ENCODE data around the gene CCDC107. TPM values are rescaled to one million over a fixed set of nuclear protein-coding genes. Genes with fewer than 3 reads are reported as not detected.
A peak's percentile ranks its signal among the peaks of the same experiment; 100 is the strongest.

The CCDC107 gene
- total and polyA plus RNA-seq, 2 of the 13 experiments (the other 11 are each of a cell fraction or from before 2014, with no cell fraction given) = 7.1 to 15.2 TPM

DNA sequence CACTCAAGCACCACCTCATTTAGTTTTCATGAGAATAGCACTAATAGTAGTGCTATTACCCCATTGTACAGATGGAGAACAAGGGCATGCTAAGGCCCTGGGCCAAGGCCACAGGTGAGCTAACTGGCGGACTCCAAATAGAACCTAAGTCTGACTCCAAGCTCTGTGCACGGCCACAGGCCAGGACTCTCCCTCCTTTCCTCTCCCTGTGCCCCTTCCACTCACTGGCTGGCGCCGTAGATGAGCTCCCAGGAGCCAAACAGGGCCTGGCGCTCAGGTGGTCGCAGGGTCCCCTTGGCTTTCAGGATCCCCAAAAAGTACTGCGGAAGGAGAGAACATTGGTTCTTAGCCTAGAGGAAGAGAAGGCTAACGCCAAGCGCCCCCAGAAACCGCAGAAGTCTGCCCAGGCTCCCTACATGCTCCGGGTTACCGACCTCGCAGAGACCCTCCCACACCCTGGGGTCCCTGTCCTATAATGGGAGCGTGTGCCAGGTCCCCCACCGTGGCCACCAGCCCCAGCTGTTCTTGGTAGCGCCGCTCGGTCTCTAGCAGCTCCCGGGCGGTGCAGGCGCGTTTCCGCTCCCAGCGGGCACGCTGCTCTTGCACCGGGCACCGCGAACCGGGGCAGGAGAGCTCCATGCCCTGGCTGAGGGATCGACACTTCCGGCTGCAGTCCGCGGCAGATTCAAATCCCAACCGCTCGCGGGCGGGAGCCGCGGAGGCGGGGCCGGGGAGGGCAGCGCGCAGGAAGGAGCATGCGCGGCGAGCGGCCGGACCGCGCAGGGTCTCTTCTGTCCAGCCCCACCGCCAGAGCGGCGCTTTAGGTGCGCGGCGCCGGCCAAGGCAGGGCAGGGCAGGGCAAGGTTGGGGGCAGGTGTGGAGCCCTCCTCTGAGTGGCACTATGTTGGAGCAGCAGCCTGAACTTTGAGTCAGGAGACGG lies 6.7 kb downstream of the CCDC107 start, which contains the start of gene ARHGEF39 (continued):
- TF ChIP-seq ATF7-NPFF (CRISPR knock-in tag; IDR thresholded peaks at IDR 0.05; ENCODE audit: low read depth) (peak; percentile 99), ZC3H4 (CRISPR knock-in tag; IDR thresholded peaks at IDR 0.05; ENCODE audit: borderline replicate concordance) (no peak), NR2C2 (CRISPR knock-in tag; IDR thresholded peaks at IDR 0.05; ENCODE audit: borderline replicate concordance) (peak; percentile 61), ZNF496 (CRISPR knock-in tag; IDR thresholded peaks at IDR 0.05; ENCODE audit: insufficient replicate concordance) (peak; percentile 19), RFX3 (CRISPR knock-in tag; IDR thresholded peaks at IDR 0.05) (no peak), HCFC1 (IDR thresholded peaks at IDR 0.05; ENCODE audit: low read depth, low read length) (no peak; the same call in 1 of the 2 replicates), AHR (CRISPR knock-in tag; IDR thresholded peaks at IDR 0.05) (peak; percentile 48; the same call in 1 of the 2 replicates), RFXANK (CRISPR knock-in tag; IDR thresholded peaks at IDR 0.05) (0 out of 2 replicates have a peak, but pooled peaks have one; percentile 35), ZBTB21 (CRISPR knock-in tag; IDR thresholded peaks at IDR 0.05) (no peak), TOE1 (CRISPR knock-in tag; IDR thresholded peaks at IDR 0.05) (no peak), ZNF629 (CRISPR knock-in tag; conservative IDR thresholded peaks at IDR 0.05) (peak; percentile 96), IRX3 (CRISPR knock-in tag; IDR thresholded peaks at IDR 0.05; ENCODE audit: borderline replicate concordance, low read depth) (no peak; the same call in 1 of the 2 replicates), ISL2 (CRISPR knock-in tag; IDR thresholded peaks at IDR 0.05) (peak; percentile 64), SP5 (CRISPR knock-in tag; IDR thresholded peaks at IDR 0.05; ENCODE audit: borderline replicate concordance, low read depth) (peak; percentile 70; the same call in 1 of the 2 replicates), EHMT2 (IDR thresholded peaks at IDR 0.05; ENCODE audit: borderline replicate concordance, low read depth, low read length) (no peak), SNRNP70 (IDR thresholded peaks at IDR 0.05; ENCODE audit: low read depth, low read length) (no peak), ZNF263 (CRISPR knock-in tag; IDR thresholded peaks at IDR 0.05) (peak; percentile 50; the same call in 1 of the 2 replicates), IKZF4 (CRISPR knock-in tag; IDR thresholded peaks at IDR 0.05; ENCODE audit: borderline replicate concordance, low read depth, not compliant biosample characterization) (peak; percentile 35), POLR2G (IDR thresholded peaks at IDR 0.05; ENCODE audit: low read depth, low read length) (peak; percentile 86), ZBTB1 (CRISPR knock-in tag; IDR thresholded peaks at IDR 0.05; ENCODE audit: borderline replicate concordance) (no peak)
- TF ChIP-seq, protein P1, sequence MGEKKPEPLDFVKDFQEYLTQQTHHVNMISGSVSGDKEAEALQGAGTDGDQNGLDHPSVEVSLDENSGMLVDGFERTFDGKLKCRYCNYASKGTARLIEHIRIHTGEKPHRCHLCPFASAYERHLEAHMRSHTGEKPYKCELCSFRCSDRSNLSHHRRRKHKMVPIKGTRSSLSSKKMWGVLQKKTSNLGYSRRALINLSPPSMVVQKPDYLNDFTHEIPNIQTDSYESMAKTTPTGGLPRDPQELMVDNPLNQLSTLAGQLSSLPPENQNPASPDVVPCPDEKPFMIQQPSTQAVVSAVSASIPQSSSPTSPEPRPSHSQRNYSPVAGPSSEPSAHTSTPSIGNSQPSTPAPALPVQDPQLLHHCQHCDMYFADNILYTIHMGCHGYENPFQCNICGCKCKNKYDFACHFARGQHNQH (CRISPR knock-in tag; IDR thresholded peaks at IDR 0.05) = peak; percentile 50; the same call in 1 of the 2 replicates
- TF ChIP-seq, protein P2, sequence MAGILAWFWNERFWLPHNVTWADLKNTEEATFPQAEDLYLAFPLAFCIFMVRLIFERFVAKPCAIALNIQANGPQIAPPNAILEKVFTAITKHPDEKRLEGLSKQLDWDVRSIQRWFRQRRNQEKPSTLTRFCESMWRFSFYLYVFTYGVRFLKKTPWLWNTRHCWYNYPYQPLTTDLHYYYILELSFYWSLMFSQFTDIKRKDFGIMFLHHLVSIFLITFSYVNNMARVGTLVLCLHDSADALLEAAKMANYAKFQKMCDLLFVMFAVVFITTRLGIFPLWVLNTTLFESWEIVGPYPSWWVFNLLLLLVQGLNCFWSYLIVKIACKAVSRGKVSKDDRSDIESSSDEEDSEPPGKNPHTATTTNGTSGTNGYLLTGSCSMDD (CRISPR knock-in tag; IDR thresholded peaks at IDR 0.05) = no peak
- TF ChIP-seq, protein P3, sequence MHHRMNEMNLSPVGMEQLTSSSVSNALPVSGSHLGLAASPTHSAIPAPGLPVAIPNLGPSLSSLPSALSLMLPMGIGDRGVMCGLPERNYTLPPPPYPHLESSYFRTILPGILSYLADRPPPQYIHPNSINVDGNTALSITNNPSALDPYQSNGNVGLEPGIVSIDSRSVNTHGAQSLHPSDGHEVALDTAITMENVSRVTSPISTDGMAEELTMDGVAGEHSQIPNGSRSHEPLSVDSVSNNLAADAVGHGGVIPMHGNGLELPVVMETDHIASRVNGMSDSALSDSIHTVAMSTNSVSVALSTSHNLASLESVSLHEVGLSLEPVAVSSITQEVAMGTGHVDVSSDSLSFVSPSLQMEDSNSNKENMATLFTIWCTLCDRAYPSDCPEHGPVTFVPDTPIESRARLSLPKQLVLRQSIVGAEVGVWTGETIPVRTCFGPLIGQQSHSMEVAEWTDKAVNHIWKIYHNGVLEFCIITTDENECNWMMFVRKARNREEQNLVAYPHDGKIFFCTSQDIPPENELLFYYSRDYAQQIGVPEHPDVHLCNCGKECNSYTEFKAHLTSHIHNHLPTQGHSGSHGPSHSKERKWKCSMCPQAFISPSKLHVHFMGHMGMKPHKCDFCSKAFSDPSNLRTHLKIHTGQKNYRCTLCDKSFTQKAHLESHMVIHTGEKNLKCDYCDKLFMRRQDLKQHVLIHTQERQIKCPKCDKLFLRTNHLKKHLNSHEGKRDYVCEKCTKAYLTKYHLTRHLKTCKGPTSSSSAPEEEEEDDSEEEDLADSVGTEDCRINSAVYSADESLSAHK (CRISPR knock-in tag; IDR thresholded peaks at IDR 0.05; ENCODE audit: borderline replicate concordance) = no peak
- TF ChIP-seq, protein P4, sequence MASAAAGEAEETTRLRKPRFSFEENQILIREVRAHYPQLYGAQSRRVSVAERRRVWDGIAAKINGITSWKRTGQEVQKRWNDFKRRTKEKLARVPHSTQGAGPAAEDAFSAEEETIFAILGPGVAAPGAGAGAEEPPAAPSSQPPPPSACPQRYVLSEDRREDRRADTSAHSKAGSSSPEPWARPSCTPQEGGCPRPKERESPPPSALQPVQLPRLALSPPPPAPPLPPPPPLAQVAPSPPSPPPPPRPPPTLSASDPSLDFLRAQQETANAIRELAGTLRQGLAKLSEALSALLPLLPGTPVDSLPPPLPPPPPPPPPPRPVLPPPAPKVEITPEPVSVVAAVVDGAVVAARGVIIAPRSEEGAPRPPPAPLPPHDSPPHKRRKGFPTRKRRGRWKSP (CRISPR knock-in tag; IDR thresholded peaks at IDR 0.05) = peak; percentile 95
